Putamen (tissue), 1 donor: ENCODE measurements around the gene KIF26B.
"Not testable (repeated sequence)": the region's sequence is repeated elsewhere in the genome, so short reads cannot be mapped to it uniquely, and the experiment has no call there.

Source experiments
- DNase-seq: peaks from one replicate; pipeline ENCODE4 v3.0.0-alpha.2; 2016; ENCODE audit warnings: low spot score

The KIF26B gene

DNA sequence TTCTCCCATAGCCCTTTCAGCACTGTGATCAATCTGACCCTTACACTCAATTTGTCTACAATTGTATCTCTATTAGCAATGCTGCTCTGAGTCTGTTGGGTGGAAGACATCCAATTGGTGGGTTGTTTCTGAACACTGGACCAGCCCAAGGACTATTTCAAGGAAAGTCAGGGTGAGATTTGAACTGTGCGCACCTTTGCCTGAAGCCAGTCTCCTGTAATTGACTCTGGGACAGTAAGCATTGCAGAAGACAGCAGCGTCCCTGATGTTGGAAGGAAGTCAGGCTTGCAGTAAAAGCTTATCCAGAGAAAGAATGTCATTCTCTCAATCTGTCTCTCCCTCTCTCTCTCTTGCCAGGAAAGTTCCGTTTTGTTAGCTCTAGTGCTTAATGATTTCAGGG lies 233.9 kb downstream of the KIF26B start:
- no peak for DNase-seq

DNA sequence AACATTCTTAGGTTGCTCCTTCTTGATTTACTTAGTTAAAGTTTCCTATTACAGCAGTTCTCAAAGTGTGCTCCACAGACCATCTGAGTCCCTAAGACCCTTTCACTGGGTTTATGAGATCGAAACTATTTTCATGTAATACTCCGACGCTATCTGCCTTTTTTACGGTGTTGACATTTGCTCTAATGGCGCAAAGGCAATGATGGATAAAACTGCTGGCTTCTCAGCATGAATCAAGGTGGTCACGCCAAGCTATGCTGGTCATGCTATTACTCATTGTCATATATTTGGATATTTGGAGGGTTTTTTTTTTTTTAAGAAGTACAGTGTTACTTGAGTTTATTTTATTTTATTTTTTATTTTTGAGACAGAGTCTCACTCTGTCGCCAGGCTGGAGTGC lies 235.1 kb downstream of the KIF26B start:
- DNase-seq = no peak

DNA sequence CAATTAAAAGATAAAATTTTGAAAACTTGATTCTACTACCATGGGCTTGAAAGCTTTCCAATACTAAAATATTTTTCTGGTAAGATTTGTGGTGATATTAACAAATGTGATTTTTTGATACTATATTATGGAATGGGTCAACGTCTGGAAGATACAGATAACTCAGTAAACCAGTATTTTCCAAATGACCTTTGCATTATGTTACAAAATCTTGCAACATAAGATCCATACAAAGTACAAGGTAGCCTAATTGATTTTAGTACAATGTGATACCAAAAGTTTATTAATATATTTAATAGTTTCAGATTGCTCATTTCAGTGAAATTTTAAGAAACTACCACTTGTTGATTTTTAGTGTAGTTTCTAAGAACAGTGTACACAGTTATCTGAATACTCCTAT lies 236.2 kb downstream of the KIF26B start:
- no peak for DNase-seq

DNA sequence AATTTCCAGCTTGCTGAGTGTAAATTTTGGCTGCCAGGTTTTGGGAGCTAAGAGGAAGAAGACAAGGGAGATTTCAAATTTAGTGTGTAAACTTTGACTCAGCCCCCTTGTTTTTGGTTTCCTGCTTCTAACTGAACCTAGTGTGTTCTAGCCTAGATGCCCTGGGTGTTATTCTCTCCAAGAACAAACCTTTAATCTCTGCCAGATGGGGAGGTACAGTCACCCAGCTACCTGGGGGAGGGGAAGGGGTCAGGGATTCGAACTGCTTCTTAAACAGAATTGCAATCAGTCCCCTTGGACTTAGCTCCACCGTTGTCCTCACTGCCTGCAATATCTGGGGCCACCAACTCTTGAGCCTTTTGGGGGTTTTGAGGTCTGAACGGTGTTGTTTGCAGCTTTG lies 238.9 kb downstream of the KIF26B start:
- no peak for DNase-seq

DNA sequence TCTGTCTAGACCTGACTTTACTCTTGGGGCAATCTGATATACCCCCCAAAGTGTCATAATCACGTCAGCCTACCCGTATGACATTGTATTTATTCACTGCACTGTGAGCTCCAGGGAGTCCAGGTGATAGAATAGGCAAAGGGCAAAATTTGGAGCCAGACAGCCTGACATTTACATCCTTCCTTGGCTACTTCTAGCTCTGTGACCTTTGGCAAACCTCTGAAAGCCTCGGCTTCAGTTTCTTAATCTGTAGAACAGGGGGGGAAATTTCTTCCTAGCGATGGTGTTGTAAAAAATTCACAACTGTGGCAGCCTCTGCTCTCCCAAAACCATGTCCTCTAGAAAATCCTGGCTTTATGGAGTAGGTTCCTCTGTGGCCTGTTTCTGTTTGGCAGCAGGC lies 240.9 kb downstream of the KIF26B start:
- DNase-seq = no peak

DNA sequence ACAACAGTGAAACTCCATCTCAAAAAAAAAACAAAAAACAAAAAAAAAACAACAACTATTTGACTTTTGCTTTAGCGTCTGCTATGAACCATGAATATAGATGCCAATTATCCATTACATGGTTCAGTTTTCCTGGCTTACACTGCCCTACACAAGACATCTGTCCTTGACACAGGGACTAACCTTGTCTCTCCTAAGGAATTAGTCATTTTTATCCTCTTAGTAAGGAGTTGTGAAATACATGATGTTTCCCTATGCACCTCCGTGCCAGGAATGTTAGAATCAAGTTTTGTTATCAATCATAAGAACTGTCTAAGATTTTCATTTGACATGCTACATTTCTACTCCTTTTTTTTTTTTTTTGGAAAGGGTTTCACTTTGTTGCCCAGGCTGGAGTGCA lies 241.8 kb downstream of the KIF26B start:
- no peak for DNase-seq

DNA sequence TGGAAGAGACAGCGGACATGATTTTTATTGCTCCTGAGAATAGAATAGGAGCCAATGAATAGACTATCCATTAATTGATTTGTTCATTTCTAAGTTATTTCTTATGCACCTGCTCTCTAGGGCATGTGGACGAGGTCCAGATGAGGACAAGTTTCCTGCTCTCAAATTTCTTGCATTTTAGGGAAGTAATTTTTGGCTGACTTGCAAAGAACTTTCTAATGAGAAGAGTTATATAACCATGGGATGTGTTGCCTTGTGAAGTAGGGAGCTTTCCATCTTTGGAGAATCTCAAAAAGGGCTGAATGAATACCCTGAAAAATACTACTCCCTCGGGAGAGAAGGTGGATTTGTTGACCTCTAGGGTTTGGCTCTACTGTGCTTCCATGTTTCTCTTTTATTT lies 243.0 kb downstream of the KIF26B start:
- DNase-seq = no peak

DNA sequence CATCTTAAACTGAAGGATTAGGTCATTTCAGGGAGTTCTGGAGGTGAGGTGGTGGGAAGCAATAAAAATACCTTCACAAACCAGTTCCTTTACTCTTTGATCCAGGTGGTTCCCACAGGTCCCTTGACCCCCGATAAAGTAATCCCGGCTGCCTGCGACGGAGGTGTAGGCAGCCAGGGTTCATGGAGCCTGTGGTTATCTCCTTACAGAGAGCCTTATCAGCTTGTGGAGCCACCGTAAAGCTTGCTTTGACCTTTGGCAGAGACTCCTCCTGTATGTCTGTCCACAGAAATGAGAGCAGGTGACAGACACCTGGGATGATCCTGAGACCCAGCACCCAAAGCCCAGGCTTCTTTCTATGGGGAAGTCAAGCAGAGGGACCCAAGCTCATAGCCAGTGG lies 243.4 kb downstream of the KIF26B start:
- DNase-seq = no peak

DNA sequence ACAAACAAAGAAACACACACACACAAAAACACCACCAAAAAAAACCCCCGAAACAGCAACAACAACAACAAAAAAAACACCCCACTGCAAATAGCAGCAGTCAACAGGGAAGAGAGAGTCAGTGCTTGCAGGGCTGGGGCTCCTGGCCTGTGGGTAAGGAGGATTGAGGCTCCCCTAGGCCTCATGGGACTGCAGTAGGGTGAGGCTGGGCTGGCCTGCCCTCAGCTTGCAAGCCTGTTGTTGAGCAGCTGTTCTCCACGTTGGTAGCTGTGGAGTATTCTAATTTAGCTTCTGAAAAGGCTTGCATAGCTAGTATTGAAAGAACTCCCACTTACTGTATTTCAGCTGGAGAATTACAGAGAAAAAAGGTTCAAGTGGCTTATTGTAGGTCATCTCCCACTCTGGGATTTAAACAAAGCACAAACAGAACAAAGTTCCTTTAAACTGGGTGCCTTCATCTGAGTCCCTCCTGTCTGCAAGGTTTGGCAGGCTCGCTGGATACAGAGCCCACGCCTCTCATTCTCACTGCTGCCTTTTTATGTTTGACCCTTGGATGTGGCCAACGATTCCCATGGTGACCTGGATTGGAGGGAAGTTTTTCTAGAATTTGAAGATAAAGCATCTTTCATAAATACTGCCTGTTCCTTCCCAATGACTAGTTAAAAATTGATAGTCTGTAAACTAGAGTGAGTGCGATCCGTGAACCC lies 247.2 kb downstream of the KIF26B start:
- no peak for DNase-seq

DNA sequence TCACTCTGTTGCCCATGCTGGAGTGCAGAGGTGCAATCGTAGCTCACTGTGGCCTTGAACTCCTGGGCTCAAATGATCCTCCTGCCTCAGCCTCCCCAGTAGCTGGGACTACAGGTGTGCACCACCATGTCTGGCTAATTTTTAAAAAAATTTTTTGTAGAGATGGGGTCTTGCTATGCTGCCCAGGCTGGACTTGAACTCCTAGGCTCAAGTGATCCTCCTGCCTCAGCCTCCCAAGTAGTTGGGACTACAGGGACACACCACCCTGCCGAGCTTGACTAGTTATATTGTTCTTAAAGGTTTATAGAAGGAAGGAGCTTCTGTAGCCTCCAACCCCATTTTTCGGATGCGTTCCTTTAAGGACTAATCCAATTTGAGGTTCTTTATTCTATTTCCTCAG lies 248.2 kb downstream of the KIF26B start:
- DNase-seq = not testable (repeated sequence)

DNA sequence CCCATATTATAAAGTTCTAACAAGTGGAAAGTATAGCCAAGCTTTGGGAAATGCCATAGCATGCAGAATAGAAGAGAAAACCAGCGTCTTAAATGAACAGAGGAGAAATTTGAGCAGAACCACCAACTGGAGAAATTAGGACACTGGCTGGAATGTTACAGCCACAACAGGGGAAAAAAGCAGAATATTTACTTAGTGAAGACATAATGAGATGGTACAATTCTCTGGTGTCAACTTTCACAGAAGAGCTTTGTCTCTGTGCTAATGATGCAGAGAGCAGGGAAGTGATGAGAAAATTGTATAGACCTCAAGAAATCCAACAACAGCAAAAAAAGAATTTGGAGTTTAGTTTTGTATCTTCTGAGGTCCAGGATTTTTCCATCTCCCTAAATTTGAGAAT lies 249.7 kb downstream of the KIF26B start:
- DNase-seq = no peak

DNA sequence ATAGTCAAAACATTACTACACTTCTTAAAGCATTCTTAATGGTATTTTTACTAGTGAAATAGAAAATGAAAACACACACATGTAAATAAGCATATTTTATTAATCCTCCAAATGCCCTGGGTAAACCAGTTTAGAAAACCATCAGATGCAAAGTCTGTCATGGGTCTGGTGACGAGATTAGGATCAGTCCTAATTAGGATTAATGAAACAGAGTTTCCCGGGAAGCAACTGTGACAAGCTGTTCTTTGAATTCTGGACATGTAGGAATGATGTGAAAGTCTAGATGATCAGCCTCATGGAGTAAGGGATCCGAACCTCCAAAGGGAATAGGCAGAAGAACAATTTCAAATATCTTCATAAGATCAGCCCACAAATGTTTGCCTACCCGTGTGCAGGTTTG lies 250.2 kb downstream of the KIF26B start:
- DNase-seq = no peak

DNA sequence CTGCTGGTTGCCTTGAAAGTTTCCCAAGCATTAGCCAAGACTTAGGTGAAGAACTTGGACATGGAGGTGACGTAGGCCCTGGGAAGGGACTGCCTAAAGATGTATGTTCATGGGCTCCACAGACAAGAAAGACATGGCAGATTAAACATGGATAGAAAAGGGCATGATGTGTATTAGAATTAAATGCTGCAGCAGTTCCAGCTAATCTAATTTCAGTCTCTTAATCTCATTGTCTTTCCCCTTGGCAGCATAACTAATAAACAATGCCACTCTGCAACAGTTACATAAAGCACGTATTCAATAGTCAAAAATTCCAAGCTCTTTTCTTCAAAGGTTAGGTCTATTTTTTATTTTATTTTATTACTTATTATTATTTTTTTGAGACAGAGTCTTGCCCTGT lies 251.6 kb downstream of the KIF26B start:
- no peak for DNase-seq

DNA sequence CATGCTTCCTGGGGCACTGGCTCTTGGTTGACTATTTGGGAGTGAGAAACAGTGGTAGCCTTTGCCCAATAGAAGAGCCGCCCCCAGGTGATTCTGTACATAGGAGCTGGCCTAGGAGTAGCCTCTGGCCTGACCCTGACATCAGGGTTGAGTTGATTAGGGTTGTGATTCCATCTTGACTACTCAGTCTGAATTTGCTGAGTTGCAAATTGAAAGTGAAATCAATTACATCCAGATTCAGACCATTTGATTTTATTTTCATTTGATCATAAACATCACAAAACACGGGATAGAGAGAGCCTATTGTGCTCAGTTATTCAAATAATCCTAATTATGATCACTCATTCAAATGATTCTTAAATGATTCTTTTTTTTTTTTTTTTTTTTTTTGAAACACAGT lies 253.2 kb downstream of the KIF26B start:
- DNase-seq = no peak

DNA sequence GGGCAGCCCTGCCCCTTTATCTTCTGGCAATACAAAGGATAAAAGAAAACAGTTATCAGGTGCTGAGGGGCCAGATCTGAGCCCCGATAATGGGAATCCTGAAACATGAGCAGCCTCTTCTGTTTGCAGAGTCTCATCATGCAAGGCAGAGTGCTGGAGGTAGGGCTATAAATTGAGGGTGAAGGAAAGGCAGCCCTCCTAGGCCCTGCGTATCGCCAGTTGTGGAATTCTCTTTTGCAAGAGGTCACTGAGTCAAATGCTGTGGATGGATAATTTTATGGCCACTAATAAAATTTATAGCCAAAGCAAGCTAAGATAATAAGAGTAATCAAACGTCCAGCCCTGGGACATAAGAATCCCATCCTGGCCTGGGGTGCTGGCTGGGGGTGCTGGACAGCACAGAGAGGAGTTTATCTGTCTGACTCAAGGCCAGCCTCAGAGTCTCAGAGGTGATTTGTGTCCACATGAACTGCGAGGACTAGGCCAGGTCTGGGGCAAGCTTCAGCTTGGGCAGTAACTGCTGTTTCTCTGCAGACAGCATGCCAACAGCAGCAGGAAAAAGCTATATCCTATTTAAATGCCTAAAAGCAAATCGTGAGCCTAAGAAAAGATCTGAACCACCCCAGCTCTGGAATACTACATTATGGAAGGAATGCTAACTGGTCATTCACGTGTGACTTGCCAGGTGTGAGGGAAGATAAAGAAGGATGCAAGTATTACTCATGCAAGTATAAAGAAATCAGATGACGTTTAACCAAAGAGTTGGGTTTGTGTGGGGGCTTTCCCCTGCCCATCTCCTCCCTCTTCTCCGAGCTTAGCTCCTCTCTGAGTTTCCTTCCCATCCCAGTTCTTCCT lies 254.8 kb downstream of the KIF26B start:
- no peak for DNase-seq

DNA sequence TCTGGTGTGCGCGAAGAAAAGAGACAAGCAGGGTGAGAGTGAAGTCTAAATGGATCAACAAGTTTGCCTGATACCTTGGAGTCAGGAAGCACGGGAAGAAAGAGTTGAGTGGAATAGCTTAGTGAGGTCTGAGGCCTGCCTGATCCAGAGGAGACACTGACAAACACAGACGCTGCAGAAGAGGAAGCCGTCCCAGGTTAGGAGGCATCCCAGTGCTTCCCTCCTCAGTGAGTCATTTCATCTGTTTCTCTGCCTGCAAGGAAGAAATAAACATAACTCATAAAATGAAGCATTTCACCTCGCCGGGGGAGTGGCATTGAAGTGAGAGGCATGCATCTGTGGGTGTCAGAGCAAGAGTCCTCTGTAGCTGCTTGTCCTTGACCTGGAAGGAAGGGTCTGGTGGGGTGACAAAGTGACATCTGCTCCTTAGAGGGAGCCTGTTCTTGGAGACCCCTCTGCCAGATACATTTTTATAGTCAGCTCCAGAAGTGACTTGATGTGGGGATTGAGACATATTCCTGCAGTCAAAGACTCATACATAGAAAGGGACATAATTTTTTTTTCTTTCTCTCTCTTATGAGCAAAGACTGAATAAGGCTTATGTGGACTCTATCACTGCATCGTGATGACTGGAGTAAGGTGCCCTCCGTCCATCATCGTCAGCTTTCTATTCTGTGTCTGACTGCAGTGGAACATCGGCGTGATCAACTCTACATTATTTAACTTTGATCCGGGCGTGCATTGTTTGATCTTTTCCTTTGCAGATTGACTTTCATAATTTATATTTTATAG lies 256.7 kb downstream of the KIF26B start:
- no peak for DNase-seq

DNA sequence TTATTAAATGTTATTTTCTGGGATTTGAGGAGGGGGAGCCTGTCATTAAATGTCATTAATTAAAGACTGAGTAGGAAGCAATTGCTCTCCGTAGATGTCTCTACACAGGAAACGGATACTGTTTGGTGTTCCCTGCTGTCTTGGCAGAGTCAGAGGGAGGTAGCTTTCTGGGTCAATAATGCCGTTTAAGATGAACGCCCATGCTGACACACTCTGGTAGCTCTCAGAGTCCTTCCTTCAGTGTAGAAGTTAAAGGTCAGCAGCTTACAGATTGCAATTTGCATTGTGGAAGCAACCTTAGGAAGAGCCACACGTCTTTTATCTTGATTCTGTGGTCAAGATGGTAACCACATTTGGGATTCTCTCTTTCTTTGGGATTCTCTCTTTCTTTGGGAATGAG lies 257.5 kb downstream of the KIF26B start:
- no peak for DNase-seq

DNA sequence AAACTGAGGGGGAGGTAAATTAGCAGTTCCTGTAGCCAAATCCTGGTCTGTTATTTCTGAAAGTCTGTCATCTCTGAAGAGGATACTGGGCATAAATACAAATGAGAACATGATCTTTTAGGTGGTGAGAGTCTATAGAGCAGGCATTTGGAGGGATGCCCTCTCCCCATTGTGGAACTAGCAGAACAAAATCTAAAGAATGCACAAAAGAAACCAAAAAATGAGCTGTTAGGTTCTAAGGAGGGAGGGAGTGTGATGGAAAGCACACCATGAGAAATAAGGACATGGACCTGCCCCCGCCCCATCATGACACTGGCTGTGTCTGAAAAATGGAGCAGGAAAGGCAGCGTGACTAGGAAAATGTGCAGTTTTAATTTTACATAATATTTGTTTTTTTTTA lies 262.0 kb downstream of the KIF26B start:
- DNase-seq = no peak

DNA sequence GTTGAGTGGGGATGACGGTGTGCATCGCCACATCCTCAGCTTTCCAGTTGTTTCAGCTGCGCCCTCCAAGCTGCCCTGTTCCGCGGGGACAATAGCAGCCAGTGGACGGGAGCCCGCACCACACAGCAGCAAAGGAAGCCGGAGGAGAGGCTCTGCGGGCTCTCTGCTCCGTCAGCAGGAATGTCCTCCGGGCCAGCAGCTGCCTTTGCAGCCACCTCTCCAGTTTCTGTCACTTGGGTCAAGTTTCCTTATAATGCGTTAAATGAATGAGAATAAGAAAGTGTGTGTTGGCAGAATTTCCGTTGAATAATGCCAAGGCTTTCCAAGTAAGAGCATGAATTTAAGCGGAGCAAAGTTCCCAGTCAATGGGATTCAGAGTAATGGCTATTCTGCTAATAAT lies 263.3 kb downstream of the KIF26B start:
- DNase-seq = peak; percentile 4

DNA sequence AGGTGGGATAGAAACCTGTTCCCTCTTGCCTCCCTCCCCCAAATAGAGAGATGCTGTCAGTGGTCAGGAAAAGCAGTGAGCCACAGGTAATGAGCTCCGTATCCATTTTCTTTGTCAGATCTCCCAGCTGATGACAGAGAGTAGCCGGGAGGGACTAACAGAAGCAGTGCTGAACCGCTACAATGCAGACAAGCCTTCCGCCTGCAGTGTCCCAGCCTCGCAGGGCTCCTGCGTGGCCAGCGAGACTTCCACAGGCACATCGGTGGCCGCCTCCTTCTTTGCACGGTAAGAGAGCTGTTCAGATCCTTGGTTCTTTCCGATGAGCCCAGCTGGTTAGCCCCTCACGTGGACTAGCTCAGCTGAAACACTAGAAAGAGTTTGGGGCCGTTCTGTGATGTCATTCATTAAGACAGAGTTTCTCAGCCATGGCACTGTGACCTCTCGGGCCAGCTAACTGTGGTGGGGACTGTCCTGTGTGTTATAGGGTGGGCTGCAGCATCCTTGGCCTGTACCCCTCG lies 264.7 kb downstream of the KIF26B start:
- no peak for DNase-seq

DNA sequence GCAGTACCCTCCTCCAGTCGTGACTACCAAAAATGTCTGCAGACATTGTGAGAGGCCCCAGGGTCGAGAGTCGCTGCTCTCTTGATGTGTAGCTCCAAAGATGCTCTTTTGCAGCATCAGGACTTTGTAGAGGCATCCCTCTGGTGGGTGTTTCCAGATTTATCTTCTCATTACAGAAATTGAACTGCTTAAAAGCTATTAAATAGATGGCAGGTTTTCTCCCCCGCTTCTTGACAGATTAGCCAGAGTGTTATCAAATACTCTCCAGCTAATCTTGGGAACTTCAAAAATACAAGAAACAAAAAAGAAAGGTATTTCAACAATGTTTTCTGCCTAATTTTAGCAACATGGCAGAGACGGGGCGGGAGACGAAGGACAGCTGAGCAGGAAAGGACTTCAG lies 265.2 kb downstream of the KIF26B start:
- DNase-seq = peak; percentile 32

DNA sequence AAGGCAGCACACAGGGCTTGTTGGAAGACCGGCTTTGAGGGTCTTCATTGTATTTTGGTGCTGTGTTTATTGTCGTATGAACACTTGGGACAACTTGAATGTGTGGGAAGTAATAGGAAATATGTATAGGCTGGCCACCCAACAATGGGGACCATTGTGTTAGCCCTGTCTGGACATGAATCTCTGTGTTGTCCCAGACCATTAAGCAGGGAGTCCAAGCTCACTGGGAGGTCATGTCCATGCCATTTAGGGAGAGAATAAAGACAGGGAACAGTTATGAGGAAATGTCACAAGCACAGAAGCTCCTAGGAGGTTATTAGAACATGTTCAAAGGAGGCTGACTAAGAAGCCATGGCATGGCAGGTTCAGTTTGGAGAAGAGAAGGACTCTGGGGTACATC lies 266.1 kb downstream of the KIF26B start:
- DNase-seq = no peak

DNA sequence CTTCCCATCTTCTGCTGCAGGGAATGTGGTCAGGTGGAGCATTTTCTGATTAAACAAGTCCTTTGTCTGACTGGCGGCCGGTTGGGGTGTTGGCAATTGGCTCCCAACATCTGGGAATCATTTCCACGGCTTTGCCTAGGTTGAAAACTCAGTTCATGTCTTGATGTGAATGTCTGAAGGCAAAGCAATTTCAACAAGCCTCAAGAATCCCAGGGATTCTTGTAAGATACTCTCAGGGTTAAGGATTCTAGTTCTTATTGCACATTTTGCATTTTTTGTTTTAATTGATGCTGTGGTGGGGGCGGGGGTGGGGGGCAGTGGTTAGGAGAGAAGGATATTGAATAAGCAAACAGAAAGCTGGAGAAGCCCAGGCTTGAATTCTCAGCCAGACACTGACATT lies 273.9 kb downstream of the KIF26B start:
- no peak for DNase-seq
